GM12874 (cell line): ENCODE data around the gene FAF2.

Experiments
- TF ChIP-seq, protein P1 (sequence below): IDR thresholded peaks from 2 replicates; pipeline ENCODE4 v1.5.1; 2011; ENCODE audit warnings: low read depth, mild to moderate bottlenecking, control low read depth, low read length, moderate library complexity; ENCODE audit not compliant: insufficient read depth

The FAF2 gene

DNA sequence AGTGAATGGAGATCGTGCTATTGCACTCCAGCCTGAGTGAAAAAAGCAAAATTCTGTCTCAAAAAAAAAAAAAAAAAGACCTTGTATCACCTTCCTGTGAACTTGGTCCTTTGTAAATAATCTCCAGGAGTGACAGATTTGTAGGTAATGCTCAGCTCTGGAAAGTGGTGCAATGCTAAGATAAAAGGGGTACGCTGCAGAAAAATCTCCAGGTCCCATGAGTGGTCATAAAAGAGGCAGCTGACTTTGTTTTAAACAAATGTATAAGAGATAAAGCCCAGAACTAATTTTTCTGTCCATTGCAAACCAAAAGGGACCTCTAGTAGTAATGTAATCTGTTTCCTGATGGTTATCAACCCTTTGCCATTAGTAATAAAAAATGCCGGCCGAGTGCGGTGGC is 55.3 kb downstream of the FAF2 start:
- TF ChIP-seq, protein P1, sequence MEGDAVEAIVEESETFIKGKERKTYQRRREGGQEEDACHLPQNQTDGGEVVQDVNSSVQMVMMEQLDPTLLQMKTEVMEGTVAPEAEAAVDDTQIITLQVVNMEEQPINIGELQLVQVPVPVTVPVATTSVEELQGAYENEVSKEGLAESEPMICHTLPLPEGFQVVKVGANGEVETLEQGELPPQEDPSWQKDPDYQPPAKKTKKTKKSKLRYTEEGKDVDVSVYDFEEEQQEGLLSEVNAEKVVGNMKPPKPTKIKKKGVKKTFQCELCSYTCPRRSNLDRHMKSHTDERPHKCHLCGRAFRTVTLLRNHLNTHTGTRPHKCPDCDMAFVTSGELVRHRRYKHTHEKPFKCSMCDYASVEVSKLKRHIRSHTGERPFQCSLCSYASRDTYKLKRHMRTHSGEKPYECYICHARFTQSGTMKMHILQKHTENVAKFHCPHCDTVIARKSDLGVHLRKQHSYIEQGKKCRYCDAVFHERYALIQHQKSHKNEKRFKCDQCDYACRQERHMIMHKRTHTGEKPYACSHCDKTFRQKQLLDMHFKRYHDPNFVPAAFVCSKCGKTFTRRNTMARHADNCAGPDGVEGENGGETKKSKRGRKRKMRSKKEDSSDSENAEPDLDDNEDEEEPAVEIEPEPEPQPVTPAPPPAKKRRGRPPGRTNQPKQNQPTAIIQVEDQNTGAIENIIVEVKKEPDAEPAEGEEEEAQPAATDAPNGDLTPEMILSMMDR, result no peak

DNA sequence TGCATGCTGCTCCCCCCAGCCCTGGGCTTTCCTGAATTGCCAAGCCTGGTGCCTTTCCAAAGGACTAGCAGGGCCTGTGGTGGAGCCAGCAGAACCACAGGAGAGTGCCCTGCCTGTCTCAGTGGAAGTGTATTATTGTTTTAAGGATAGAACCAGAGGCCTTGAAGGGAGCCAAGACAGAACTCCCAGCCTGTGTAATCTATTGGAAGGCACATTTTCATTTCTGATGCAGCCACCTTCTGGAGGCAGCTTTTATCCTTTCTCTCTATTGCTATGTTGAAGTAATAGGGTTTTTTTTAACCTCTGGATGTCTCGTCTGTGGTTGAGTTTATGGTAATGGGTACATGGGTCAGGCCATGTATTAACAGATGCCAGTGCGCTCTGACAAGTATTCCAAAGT is 59.7 kb downstream of the FAF2 start:
- TF ChIP-seq, protein P1, result no peak

DNA sequence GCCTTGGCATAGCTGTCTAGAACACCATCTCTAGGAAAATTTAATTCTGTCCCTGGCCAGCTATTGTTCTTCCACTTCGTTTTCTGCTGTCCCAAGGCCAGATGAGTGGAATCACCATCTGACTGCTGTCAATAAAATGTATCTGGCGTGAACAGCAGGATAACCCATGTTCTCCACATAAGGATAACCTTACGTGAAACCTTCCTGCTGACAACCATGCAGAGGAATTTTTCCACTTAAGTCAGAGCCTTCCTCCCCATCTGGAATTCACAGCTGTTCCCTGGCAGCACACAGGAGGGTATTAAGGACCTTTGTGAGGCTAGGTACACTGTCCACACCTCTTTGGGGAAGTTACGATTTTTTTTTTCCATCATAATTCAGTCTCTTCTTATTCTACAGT is 60.4 kb downstream of the FAF2 start:
- TF ChIP-seq, protein P1, result no peak

DNA sequence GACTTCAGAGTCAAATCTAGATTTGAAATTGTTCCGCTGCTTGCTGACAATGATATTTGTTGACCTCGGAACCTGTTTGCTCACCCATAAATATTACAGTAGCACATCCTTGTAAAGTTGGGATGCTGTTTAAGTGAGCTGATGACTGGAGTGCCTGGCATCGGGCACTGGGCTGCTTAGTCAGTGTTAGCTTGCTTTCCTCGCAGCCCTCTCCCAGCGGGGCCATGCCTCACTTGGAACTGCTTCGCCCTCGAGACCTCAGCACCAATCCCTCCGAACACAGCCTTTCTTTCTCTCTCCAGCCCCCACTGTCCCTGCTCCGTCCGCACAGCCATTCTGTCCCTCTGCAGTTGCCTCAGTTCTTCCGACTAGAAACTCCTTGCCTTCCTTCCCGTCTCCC is 65.6 kb downstream of the FAF2 start:
- TF ChIP-seq, protein P1, result no peak

DNA sequence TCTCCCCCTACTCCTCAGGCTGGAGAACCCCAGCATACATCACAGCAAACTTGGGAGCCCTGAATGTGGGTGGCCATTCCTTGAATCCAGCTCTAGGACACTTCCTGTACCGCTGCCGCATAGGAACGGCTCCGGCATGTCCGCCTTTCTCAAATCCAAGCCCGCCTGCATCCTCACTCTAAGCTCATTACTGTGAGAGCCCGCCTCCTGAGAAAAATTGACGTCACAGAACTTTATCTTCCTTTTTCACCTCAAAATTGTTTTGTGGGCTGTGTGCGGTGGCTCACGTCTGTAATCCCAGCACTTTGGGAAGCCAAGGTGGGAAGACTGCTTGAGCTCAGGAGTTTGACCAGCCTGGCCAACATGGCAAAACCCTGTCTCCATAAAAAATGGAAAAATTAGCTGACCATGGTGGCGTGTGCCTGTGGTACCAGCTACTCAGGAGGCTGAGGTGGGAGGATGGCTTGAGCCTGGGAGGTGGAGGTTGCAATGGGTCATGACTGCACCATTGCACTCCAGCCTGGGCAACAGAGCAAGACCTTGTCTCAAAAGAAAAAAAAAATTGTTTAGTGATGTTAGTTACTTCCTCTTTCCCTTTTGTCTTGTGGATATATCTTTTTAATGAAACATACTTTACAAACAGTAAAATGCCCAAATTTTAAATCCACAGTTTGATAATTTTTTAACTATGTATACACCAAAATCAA is 66.2 kb downstream of the FAF2 start:
- TF ChIP-seq, protein P1, result no peak

DNA sequence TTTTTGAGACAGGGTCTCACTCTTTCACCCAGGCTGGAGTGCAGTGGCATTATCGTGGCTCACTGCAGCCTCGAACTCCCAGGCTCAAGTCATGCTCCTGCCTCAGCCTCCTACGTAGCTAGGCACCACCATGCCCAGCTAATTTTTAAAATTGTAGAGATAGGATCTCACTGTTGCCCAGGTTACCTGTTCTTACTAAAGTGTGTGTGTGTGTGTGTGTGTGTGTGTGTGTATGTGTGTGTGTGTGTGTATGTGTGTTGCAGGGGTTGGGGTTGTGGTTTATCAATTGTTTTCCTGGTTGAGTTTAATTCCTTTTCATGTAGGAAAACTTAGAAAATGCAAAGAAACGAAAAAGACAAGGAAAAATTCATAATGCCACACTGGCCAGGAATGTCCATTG is 67.2 kb downstream of the FAF2 start:
- TF ChIP-seq, protein P1, result no peak

DNA sequence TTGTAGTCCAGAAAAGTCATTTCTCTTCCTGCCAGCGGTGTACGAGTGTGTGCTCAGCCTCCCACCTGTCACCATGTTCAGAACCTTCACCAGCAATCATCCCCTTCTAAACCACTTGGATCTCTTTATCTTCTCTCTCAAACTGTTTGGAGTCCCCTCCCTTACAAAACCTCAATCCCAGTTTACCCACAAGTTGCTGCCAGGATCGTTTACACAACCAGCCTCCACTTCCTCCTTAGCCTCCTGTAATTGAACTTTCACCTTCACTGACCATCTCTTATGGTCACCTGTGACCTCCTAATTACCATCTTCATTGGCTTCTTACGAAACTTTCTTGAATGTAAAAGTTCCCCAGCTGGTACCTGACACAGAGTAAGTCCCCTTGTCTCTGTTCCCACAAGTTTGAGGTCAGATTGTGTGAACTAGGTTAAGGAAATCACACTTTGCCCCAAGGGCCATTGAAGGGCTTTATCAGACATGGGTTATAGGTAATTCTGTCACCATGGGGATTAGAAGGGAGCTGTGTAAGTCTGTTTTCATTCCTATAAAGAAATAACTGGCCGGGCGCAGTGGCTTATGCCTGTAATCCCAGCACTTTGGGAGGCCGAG is 69.0 kb downstream of the FAF2 start:
- TF ChIP-seq, protein P1, result no peak
